NCI-H187 treated with DMSO at 0.1 percent for 48 hours (cell line): Measurements from ENCODE around the gene ITPR1.

Experiments used
- DNase-seq: peaks from one replicate; lab custom pipeline; 2025; lab: John Stamatoyannopoulos, UW

The ITPR1 gene

DNA sequence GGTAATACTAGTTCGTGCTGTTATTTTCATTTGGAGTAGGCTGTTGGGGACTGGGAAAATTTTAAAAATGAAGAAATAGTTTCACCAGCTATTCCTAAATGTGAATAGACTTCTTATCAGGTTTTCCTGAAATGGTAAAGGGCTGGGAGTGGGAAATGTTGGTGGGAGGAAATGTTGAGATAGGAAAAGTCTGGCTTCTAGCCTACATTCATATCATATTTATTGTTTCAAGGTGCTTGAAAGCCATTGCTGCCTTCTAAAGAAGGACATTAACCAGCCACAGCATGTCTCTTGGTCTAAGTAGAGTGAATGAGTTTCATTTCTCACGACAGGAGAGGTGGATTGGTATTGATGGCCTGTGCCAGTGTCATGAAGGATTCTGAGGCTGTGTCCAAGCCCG, 288.9 kb downstream of the ITPR1 start:
- no peak for DNase-seq

DNA sequence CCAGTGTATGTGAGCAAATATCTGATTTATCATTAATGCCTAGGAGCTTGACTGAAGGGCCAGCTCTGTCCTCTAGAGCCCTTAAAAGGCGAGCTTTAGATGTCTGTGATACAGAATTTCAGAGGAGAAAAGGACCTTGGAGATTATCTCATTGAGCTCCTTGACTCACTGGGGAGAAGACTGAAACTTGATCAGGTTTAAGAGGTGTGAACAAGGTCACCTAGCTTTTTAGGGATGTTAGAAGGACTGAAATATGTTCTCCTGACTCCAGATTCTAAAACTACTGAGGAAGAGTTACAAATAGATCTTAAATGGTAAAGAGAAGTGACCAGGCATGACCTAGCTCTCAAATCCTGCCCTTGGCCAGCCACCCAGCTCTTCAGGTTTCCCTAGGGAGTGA, 292.4 kb downstream of the ITPR1 start:
- no peak for DNase-seq

DNA sequence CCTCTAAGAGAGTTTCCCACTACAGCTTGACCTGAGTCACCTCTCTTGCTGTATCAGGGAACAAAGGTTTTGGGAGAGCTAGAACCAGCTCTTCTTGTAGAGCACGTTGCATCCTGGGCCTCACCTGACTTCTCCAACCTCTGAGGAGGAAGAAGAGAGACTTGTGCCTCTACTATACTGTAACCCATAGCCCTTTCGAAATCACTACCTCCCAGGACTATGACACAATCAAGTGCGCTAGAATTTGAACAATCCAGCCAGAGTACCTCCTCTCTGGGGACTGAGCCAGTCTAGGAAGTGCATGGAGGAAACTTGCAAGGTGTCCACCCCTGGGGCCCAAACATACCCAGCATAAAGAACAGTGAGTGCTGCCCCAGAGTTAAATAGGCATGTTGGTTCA, 293.3 kb downstream of the ITPR1 start:
- no peak for DNase-seq

DNA sequence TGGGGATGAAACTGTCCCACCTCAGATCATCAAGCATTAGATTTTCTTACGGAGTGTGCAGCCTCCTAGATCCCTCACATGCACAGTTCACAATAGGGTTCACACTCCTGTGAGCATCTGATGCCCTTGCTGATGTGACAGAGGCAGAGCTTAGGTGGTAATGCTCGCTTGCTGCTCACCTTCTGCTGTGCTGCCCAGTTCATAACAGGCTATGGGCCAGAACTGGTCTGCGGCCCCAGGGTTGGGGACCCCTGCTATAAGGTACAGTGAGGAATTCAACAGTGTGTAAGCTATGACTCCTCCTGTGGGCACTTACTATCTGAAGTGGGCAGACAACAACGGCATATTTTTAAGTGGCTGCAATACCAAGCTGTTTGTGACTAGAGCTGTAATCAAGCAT, 298.2 kb downstream of the ITPR1 start:
- DNase-seq: no peak

DNA sequence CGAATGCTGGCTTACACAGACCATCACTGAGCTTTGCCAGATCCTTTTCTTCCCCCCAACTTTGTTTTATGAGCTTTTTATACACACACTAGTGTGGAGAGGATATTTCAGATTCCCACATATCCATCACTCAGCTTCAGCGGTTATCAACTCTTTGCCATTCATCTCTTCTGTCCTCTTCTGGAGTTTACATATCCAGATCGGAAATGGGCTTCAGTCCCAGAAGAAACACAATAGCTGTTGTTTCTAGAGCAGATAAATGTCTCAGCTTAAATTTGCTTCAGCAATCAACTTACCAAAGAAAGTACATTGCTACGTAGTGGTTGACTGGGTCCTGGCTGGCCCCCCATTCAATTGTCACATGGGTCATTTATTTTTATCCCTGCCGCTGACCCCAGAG, 300.2 kb downstream of the ITPR1 start:
- no peak for DNase-seq

DNA sequence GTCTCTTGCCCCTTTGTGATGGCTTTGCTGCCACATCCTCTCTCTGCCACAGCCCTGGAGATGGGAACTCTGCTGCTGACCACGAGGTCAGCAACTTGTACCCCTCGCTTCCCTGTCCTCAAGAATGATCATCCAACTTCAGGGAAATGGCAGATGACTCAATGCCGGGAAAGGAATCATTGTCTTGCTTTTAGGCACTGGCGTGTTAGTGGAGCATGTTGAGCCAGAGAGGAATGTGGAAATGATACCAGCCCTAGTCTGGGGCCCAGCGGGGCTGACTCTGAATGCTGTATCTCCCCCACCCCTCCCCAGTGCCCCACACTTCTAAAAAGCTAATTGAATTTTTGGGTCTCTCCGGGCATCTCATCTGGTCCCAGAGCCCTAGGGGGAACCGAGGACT, 301.2 kb downstream of the ITPR1 start:
- DNase-seq: no peak

DNA sequence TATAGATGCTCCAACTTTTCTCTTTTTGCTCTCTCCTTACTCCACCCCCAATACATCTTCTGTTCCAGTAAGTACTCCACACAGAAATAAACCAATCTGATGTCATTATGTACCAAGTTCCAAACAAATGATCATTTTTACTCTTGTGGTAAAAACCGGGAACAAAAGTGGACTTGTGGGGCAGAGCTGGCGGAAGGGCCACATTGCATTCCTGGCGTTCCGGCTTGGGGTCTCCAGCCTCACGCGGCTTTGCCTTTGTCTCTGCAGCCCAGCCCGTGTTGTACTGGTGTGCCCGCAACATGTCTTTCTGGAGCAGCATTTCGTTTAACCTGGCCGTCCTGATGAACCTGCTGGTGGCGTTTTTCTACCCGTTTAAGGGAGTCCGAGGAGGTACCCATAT, 301.6 kb downstream of the ITPR1 start:
- DNase-seq: no peak

DNA sequence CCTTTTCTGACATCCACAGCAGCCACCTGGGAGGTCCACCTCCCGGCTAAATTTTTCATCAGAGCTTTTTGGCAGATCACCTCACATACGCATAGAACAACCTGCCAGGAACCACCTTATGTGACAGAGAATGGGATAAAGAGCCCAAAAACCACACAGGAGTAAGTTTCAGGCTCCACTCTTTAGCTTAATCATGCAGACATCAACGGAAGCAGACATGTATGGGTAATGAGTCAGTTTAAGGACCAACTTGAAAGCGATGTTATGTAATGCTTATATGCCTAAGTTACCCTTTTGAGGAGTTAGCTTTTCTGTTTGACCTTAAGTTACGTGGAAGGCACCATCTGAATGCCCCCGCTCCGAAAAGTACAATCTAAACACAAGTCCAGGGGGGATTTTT, 302.8 kb downstream of the ITPR1 start:
- DNase-seq: no peak

DNA sequence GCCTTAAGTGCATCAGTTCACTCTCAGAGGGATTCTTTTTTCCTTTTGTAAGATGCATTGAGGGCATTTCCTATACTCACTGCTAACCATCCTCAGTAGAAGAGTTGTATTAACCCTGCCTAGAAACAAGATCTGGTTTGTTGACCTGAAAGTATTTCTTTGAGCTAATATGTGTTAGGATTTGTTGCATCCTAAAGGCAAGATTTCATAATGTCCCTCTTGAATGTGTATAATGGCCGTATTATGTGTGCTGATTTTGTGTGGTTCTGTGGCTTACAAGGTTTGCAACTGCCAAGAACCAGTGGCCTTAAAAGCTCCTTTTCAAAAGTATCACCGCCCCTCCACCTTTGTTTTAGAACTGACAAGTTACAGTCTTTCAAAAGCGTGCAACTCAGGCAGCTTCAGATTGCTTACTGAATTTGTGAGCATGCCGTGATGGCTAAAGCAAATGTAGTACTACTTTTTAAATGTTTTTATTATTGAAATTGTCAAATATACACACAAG, 304.1 kb downstream of the ITPR1 start:
- no peak for DNase-seq

DNA sequence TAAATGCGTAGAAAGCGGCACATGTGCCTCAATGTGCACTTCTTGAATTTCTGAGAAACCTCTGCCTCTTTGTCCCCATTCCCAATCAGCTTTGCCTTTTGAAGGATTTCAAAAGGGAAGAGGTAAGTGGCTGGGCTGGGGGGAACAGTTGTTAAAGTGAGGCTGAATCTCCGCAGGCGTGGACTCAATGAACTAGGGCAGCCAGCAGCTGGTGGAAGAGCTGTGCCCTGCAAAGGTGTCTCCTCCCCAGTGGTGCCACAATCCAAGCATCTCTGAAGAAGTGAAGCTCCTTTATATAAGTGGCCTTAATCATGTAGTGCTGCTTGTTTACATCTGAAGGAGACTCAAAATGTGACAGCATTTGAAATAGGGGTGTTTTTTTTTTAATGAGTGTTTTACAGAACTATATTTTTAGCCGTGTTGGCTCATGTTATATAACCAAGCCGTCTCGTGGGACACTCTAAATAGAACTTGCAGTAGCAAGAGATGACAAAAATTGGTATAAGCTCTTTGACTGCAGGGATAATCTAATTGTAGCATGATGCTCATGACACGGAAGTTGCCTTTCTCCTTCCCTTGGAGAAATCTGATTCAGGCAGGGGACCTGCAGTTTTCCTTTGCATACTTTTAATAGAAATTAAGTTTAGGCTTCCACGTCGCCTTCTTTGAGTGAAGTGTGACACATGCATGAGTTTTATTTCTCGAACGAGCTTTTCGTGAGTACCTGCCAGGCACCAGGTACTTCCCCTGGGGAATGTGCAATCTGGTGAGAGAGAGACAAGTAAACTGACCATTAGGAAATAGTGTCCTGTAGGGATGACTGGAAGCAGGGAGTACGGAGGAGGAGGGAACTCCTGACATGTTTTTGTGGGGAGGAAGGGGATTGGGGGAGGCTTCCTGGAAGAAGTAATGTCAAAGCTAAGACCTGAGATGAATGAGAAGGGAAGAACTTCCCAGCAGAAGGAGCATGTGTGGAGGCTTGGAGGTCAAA, 306.4 kb downstream of the ITPR1 start:
- no peak for DNase-seq

DNA sequence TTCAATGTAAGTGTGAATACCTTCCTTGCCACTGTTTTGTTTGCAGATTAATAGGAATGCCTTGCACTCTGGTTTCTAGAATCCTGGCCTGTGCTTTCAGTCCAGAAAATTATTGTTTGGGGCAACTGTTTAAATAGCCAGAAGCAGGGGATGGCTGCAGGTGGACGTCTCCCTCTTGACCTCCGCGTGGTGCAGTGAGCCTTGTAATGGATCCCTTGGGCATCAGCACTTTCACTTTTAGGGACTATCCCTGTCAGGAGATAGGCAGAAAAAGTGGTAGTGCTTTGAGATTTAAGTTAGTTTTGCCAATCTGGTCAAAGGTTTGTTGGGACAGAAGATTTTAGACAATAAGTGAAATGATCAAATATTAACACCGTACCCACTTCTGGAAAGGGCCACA, 307.4 kb downstream of the ITPR1 start:
- DNase-seq: no peak

DNA sequence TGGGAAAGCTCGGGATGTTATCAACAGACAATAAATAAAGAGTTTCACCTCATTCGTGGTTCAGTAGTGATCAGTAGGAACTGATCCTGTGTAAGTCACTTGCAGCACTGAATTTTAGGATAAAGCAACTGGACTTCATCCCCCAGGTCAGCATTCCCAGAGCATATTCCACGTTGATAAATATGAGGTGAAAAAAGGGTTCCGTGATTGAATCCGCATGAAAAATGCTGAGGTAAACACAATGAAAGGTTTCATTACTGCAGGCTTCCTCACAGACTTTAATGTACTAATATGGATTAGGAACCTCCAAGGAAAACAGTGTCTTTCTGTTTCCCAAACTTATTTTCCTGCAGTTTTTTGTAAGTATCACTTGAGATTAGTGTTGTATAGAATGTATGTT, 308.7 kb downstream of the ITPR1 start:
- no peak for DNase-seq

DNA sequence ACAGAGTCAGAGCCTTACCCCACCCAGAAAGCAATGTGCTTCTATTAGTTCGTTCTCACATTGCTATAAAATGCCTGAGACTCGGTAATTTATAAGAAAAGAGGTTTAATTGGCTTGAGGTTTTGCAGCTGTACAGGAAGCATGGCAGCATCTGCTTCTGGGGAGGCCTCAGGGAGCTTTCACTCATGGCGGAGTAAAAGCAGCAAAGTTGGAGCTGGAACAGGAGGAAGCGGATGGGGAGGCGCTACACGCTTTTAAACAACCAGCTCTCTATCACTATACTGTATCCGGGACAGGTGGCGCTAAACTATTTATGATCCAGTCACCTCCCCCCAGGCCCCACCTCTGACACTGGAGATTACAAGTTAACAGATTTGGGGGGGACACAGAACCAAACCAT, 309.8 kb downstream of the ITPR1 start:
- DNase-seq: no peak

DNA sequence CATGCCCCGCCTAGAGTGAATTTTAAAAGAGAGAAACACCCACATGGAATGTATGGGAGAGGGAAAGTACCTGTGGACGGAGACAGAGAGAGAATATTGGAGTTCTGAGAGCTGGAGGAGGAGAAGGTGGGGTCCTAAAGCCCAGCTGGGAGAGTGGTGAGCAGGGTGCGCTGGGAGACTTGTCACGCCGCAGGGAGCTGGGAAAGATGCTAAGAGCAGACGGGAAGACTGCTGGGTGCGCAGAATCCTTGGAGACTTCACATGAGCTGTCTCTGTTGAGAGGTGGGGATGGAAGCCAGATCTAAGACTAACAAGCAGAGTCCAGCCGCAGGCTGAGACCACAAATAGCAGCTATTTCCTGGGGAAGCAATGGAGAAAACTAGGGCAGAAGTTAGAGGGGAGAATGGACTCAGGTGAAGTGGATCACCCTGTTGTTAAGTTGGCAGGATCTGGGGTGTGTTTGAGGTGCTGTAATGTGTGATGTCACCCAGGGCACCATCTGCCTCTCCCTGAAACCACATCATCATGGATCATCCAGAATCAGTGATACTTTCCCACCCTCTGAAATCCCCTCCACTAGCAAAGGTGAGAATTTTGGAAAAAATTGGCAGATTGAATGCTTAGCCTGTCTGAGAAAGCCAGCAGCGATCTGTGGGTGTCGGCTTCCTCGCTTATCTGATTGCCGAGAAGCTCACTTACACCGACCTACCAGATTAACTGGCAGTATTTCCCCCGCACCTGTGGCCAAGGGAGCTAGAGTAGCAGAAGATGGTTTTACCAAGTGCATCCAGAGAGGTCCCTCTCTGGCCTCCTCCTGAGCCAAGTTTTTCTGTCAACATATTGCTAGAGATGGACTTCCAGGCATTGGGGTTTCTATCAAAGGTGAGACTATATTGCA, 311.3 kb downstream of the ITPR1 start:
- no peak for DNase-seq

DNA sequence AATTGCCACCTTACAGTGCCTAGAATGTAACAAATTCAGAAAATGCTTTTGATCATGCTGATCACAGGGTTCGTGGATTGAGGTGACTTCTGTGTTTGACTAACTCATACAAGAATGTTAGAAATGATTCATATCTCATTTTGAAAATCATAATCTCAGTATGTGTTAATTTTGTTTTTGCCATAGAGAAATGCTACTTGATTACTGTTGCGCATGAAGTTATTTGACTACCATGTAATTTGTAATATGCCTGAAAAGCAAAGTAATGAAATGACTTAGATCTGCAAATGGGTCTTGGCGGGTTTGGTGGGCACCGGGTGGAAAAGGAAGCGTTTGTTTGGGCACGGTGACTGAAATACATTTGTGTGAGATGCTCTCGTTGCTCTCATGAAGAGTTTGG, 312.5 kb downstream of the ITPR1 start:
- DNase-seq: no peak

DNA sequence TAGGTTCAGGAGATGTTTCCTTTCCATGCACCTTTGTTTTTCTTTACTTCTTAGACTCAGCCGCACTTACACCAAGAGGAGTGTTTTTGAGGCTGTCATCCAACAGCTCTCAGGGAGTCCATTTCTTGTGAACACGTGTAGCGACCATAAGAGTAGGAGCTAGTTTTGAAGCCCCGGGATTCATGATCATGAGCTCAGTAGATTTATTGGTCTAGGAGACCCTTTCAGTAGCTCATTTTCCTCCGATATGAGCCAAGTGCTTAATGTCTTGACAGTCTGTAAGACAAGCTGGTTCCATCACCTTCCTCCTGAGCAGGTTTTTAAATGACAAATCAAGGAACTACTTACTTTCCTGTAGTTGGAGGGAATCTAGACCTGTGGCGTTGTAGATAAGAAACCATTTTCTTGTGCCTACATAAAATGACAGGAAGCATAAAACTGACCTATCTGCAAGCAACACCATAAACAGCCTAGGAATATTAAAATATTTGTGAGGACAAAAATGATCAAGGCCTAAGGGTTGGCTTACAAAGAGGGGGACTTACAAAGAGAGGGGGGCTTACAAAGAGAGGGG, 313.5 kb downstream of the ITPR1 start:
- no peak for DNase-seq

DNA sequence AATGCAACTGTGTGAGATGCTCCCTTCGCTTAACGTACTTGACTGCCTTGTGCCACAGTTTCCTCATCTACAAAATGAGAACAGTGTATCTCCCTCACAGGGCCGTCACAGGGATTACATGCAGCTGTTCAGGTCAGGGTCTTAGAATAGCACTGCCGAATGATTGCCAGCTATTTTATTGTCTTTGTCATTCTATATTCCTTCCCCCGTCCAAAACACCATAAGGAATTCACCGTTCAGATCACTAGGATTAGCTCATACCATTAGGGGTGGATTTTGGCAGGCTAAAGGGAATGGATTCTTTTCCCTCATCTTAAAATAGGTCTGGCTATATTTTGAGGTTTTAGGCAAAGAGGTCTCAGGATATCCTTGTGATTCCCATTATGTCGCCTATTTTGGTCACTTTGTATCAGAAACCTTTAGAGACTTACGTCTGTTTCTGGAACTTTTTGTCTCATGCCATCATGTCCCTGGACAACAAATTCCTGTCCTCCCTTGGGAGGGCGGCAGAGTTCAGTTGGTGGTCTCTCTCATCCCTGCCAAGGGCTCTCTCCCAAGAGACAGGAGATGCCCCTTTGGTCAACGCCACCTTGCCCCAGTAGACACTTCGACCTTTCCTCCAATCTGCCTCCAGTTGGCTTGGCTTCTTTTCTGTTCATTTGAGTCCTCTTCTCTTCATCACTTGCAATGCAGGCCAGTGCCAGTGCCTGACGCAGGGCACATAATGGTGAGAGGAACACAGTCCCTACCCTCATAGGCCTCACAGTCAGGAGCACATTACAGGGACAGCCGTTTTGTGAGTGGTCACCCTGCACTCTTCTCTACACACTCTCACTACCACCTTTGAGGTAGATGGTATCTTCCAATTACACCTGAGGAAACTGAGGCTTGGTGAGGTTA, 314.5 kb downstream of the ITPR1 start:
- DNase-seq: no peak

DNA sequence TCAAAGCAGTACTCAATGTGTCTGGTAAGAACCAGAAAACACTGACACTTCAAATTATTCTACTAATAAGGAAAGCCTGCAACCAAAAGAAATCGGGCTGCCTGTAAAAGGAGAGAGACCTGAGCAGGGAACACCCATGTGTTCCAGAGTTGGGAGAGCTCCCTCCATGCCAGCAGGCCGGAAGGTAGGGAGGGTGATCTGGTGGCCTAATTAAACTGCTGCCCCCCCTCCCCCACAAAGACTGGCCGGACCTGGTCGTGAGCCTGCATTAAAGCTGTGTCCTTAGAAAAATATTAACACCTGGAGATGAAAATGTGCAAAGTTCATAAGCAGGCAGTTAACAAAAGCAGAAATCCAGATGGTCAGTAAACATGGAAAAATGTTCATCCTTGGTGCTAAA, 315.5 kb downstream of the ITPR1 start:
- no peak for DNase-seq

DNA sequence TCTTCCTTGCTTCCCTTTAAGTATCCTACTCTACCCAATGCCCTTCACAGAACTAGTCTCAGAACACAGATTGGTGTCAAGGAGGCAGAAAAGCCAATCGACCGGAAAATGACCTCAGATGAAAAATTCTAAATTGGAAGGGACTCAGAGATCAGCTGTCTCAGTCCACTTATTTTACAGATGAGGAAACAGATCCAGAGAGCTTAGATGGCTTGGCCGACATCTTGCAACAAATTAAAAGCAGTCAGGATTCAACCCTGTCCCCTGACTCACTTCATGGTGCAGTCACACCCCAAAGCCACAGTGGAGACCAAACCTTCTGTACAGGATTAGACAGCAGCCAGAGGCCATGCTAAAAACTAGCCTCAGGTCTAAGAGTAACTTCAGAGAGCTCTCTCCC, 316.8 kb downstream of the ITPR1 start:
- DNase-seq: no peak

DNA sequence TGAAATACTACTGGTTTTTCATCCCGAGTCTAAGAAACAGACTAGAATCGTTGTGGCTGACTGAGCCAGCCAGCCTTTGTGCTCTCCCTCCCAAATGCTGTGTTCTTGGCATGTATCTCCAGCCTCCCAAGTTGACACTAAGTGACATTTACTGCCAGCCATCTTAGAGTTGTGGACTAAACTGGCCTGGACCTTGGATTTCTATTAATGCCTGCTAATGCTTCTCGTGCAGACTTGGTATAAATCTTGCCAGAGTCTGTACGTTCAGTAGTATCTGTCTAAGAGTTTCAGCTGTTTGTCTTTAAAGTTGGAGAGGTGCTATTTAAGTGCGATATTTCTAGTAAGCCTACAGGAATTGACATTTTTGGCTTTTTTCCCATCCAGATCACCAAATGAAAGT, 319.4 kb downstream of the ITPR1 start:
- DNase-seq: no peak

DNA sequence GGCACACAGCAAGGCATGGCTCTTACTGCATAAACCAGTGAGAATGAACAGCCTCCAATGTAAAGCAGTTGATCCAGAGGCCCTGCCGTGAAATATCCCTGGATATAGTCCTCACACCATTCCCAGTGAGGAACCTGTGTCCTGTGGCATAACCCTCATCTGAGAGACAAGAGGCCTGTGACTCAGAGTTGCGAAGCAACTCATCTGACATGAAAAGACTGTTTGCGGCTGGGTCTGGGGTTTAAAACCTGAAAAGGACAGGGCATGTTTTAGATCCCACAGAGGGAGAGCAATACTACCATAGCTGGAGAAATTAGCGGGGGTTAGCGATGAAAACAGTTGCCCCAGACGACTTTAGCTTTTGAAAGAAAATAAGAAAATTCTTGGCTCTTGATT, 320.8 kb downstream of the ITPR1 start:
- DNase-seq: no peak
